AG09309 (cell line): ENCODE measurements around the gene PAAF1.

Experiments
- DNase-seq: peaks from one replicate; pipeline ENCODE4 v3.0.0-alpha.2; 2010; ENCODE audit warnings: low read depth
- H3K4me3 ChIP-seq: 2 replicates; pipeline ENCODE4 v1.5.1; 2011; ENCODE audit warnings: mild to moderate bottlenecking, low read depth, low read length, moderate library complexity; ENCODE audit not compliant: control insufficient read depth
- CTCF ChIP-seq: IDR thresholded peaks from 2 replicates; pipeline ENCODE4 v1.5.1; 2011; ENCODE audit warnings: mild to moderate bottlenecking, low read depth, low read length, inconsistent platforms; ENCODE audit not compliant: insufficient read depth, control insufficient read depth; ENCODE audit errors: missing control alignments

The PAAF1 gene

GRCh38 chr11:73852049-73852448, 24.8 kb upstream of the PAAF1 start:
- no peak for TF ChIP-seq CTCF
- DNase-seq = no peak
- H3K4me3 ChIP-seq = no peak overlapping the region

DNA sequence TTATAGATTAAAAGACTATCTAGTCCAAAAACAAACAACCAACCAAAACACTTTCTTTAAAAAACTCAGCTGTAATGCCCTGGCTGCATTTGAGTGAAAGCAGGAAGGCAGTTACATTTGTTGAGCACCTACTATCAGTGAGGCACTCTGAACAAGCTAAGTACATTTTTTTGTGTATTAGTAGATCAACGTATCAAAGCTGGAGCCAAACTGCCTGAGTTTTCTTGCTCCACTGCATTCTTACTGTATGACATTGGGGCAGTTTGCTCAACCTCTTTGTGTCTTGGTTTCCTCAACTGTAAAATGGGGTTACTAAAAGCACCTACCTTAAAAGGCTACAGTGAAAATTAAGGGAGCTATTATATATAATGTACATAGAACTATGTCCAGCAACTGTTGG, 22.1 kb upstream of the PAAF1 start:
- H3K4me3 ChIP-seq = no peak overlapping the region
- no peak for DNase-seq
- no peak for TF ChIP-seq CTCF

DNA sequence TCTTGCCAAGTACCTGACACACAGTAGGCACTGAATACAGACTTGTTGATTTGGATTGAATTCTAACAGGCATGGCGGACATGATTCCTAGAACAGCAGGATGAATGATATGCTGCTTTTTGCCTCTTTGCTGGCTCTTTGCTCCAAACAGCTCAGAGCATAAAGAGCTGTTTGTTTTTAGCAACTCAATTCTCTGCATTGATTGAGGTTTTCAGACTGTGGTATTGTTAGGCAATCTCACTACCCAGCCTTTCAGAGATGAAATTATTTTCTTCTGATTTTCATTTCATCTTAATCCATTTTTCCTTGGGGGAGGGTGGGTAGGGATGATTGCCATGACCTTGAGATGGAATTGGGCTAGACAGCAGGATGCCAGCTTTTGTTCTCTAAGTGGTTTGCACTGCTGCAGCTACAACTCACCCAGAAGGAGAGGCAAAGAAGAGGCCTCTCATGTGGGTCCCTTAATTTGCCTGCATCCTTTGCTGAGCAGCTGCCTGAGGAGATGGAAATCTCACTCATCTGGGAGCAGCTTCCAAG, 20.7 kb upstream of the PAAF1 start:
- no peak for TF ChIP-seq CTCF
- no peak for DNase-seq
- no peak overlapping the region for H3K4me3 ChIP-seq

DNA sequence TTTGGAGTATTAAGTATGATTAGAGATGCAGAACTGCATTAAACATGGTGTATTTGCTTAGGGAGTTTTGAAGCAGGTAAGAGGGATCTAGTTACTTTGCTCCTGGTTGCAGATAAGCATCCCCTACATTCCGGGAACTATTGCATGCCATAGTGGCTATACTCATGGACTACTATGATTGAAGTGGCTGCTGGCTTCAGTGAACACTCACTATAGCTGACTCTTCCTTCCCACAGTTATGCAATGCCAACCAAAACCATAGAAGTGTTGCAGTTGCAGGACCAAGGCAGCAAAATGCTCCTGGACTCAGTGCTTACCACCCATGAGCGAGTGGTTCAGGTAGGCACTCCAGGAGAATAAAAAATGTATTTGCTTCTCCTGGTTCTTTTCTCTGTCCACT, 17.1 kb upstream of the PAAF1 start:
- no peak for TF ChIP-seq CTCF
- no peak for DNase-seq
- H3K4me3 ChIP-seq = no peak overlapping the region

DNA sequence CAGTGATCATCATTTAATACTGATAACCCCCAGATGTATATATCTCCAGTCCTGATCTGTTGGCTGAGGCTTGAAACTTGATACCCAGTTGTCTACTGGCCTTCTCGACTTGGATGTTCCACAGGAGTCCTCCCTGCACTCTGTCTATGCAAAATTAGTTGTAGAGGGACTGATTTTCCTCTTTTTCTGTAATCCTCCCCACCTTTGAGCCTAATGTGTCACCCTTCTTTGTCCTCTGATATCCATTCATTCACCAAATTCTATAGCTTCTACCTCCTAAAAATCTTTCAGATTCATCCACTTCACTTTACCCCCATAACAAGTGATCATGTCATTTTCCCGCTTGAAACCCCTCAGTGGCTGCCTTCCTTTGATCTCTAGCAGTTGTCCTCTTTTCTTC, 16.6 kb upstream of the PAAF1 start:
- H3K4me3 ChIP-seq = no peak overlapping the region
- no peak for TF ChIP-seq CTCF
- no peak for DNase-seq

DNA sequence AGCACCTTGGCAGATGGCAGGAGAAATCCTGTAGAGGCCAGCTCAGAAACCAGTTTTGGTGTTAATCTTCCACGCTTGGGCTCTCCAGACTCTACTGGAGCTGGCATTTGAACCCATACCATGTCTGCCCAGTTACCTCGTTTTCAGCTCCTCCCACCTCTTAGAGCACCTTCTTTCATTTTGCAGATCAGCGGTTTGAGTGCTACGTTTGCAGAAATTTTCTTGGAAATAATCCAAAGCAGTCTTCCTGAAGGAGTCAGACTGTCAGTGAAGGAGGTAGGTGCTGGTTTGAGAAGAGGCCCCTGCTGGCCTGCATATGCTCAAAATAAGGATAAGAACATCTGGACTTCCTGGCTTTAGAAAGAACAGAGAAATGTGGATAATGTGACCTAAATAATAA, 13.8 kb upstream of the PAAF1 start:
- H3K4me3 ChIP-seq = no peak overlapping the region
- TF ChIP-seq CTCF = no peak
- no peak for DNase-seq

DNA sequence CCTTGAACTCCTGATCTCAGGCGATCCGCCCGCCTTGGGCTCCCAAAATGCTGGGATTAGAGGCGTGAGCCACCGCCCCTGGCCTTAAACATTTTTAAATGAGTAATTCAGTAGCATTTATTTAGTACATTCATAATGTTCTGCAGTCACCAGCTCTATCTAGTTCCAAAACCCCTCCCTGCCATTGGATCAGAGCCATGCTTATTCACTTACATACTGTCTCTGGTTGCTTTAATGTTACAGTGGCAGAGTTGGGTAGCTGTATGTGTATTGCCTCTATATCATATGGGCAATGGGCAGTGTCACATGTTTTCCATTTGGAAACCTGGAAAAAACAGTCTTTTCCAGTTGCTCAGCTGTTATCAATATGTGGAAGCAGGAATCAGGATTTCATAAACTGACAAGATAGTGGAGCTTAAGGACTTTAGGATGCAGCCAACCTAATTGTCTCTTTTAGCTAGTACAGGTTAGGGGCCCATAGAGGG, 10.7 kb upstream of the PAAF1 start:
- no peak for TF ChIP-seq CTCF
- no peak overlapping the region for H3K4me3 ChIP-seq
- DNase-seq = no peak
